Measurements from ENCODE around the gene AK9. TPM values are rescaled to one million over a fixed set of nuclear protein-coding genes. Genes with fewer than 3 reads are reported as not detected.
A peak's percentile ranks its signal among the peaks of the same experiment; 100 is the strongest.

AK9 gene
- total RNA-seq, 1 donor from 2014 or later, result 4.5 TPM

DNA sequence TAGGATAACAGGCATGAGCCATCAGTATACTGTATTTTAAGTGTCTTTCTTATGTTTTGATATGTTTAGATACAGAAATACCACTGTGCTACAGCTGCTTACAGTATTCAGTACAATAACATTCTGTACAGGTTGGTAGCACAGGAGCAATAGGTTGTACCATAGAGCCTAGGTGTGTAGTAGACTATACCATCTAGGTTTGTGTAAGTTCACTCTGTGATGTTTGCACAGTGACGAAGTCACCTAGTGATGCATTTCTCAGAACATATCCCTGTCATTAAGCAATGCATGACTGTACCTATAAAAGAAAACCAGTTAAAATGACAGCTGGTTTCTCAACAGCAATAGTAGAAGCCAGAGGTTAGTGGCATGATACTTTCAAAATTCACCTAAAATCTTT lies 204.9 kb downstream of the AK9 start:
- H3K4me3 ChIP-seq (ENCODE audit: low read depth, low read length), result no peak overlapping the region
- TF ChIP-seq, protein P1, sequence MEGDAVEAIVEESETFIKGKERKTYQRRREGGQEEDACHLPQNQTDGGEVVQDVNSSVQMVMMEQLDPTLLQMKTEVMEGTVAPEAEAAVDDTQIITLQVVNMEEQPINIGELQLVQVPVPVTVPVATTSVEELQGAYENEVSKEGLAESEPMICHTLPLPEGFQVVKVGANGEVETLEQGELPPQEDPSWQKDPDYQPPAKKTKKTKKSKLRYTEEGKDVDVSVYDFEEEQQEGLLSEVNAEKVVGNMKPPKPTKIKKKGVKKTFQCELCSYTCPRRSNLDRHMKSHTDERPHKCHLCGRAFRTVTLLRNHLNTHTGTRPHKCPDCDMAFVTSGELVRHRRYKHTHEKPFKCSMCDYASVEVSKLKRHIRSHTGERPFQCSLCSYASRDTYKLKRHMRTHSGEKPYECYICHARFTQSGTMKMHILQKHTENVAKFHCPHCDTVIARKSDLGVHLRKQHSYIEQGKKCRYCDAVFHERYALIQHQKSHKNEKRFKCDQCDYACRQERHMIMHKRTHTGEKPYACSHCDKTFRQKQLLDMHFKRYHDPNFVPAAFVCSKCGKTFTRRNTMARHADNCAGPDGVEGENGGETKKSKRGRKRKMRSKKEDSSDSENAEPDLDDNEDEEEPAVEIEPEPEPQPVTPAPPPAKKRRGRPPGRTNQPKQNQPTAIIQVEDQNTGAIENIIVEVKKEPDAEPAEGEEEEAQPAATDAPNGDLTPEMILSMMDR (conservative IDR thresholded peaks at IDR 0.05; ENCODE audit: low read depth, low read length), result no peak
- DNase-seq (ENCODE audit: low read depth), result no peak

DNA sequence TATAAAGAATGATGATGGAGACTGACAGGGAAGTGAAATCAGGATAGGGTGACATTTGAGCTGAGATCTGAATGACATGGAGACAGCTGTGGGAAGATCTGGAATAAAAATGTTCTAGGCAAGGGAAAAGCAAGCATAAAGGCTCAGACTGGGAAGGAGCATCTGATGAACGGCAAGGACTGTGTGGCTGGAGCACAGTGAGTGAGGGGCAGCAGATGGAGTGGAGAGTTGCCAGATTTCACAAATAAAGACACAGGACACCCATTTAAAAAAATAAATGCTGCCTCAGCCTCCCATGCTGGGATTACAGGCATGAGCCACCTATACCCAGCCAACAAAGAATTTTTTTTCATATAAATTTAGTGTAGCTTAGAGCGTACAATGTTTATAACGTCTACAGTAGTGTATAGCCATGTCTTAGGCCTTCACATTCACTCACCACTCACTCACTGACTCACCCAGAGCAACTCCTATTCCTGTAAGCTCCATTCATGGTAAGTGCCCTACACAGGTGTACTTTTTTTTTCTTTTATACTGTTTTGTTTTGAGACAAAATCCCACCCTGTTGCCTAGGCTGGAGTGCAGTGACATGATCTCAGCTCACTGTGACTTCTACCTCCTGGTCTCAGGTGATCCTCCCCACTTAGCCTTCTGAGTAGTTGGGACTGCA lies 205.6 kb downstream of the AK9 start:
- H3K4me3 ChIP-seq (ENCODE audit: low read depth, low read length), result no peak overlapping the region
- DNase-seq (ENCODE audit: low read depth), result no peak
- TF ChIP-seq, protein P1 (conservative IDR thresholded peaks at IDR 0.05; ENCODE audit: low read depth, low read length), result no peak

DNA sequence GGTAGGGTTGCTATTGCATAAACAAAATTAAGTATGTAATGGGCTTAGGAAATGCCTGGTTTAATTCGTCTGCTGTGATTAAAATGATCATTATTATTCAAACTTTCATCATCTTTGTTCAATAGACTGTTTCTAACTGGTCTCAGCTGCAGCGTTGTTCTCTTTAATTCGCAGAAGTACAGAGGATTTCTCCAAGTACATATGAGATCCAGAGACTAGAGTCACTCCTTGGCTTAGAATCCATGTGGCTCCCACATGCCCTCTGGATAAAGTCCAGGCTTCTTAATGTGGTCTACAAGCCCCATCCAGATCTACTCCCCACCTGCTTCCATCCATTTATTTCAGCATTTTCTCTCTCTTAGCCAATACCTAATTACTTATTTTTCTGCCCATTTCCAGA lies 206.9 kb downstream of the AK9 start:
- H3K4me3 ChIP-seq (ENCODE audit: low read depth, low read length), result no peak overlapping the region
- DNase-seq (ENCODE audit: low read depth), result no peak
- TF ChIP-seq, protein P1 (conservative IDR thresholded peaks at IDR 0.05; ENCODE audit: low read depth, low read length), result no peak

DNA sequence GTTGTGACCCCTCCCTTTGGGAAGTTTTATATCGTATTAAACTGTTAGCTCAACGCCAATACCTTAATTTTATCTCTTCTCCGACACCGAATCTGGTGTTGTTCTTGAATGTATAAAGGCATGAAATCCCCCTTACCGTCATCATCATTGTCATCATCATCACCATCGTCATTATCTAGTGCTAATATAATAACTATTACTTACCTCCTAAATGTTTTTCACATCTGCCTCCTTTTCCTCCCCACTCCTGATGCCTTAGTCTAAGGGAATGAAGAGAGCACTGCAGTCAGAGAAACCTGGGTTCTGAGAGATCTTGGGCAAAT lies 207.3 kb downstream of the AK9 start:
- no peak for DNase-seq (ENCODE audit: low read depth)
- TF ChIP-seq, protein P1 (conservative IDR thresholded peaks at IDR 0.05; ENCODE audit: low read depth, low read length), result no peak
- peak overlapping the region; percentile 54 for H3K4me3 ChIP-seq (ENCODE audit: low read depth, low read length)

DNA sequence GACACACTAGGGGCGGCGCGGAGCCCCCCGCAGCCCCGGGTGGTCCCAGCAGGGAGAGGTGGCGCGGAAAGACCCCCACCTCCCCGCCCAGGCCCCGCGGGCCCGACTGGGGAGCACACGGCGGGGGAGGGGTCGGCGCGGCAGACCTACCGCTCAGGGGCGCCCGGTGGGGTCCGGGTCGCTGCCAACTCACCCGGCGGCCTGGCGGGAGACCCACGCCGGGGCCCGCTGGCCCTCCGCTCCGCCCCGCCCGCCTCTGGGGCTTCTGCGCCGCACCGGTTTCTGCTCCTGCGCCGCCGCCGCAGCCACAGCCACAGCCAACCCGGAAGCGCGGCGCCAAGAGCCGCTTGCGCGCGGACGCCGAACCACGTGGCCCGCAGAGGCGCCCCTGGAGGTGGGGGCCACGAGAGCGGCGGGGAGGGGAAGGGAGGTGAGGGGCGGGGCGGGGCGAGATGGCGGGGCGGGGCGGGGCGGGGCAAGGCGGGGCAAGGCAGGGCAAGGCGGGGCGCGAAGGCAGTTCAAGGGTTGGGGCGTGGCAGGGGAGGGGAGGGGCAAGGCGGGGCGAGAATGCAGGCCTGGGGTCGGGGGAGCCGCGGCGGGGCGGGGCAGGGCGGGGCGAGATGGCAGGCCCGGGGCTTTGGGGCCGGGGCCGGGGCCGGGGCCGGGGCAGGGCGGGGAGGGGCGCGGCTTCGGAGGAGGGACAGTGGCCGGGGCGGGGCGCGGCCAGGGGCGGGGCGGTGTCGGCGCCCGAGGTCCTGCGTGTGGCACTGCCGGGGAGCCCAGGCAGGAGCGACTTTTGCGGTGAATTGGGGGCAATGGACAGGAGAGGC lies 207.9 kb downstream of the AK9 start, which contains the start of gene ZBTB24:
TSS of gene ZBTB24 (minus strand) at position 315 of the 830 bp plus-strand sequence. CDS start 1,193 bp downstream, outside the sequence.
- H3K4me3 ChIP-seq (ENCODE audit: low read depth, low read length), result peak within 1 kb of the TSS; percentile 88
- TF ChIP-seq, protein P1 (conservative IDR thresholded peaks at IDR 0.05; ENCODE audit: low read depth, low read length), result no peak
- DNase-seq (ENCODE audit: low read depth), result no peak

DNA sequence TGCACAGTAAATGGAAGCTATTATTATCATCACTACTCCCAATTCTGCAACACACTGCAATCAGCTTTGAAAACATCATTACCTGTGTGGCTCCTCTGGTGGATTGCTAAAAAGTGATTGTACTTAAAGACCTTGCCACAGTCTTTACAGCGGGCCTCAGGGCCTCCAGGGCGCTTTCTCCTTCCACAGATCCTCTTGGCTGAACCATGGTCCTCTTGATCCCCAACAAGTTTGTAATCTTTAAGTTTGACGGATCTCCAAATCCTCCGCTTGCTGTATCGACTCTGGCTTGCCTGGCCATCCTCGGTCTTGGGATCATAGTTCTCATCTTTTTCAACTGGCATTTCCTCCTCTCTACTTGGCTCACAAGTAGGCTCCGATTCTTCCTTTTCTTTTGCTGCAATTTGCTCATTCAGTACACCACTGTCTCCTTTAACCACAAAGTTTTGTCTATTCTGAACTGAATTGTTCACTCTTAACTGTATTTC lies 210.0 kb downstream of the AK9 start:
- no peak for DNase-seq (ENCODE audit: low read depth)
- H3K4me3 ChIP-seq (ENCODE audit: low read depth, low read length), result no peak overlapping the region
- TF ChIP-seq, protein P1 (conservative IDR thresholded peaks at IDR 0.05; ENCODE audit: low read depth, low read length), result no peak

All from epithelial cell of proximal tubule (primary cell).